AG08395 (cell line): Measurements from ENCODE around the gene ARHGEF28.

Source experiments
- DNase-seq: peaks from one replicate; pipeline ENCODE4 v3.0.0; 2012; ENCODE audit warnings: mixed read lengths, low spot score

ARHGEF28 gene

GRCh38 chr5:73906277-73906676 lies 280.3 kb downstream of the ARHGEF28 start:
- DNase-seq = no peak

- DNase-seq = no peak
These were observed 281.2 kb downstream of the ARHGEF28 start for GRCh38 chr5:73907164-73907563.

GRCh38 chr5:73908395-73908794 lies 282.4 kb downstream of the ARHGEF28 start:
- no peak for DNase-seq

GRCh38 chr5:73908846-73909245 lies 282.9 kb downstream of the ARHGEF28 start:
- DNase-seq = no peak

DNA sequence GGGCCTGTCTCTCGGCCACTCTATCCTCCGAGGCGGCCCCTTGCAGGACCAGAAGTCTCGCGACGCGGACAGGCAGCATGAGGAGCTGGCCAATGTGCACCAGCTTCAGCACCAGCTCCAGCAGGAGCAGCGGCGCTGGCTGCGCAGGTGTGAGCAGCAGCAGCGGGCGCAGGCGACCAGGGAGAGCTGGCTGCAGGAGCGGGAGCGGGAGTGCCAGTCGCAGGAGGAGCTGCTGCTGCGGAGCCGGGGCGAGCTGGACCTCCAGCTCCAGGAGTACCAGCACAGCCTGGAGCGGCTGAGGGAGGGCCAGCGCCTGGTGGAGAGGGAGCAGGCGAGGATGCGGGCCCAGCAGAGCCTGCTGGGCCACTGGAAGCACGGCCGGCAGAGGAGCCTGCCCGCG lies 283.5 kb downstream of the ARHGEF28 start:
- no peak for DNase-seq

DNA sequence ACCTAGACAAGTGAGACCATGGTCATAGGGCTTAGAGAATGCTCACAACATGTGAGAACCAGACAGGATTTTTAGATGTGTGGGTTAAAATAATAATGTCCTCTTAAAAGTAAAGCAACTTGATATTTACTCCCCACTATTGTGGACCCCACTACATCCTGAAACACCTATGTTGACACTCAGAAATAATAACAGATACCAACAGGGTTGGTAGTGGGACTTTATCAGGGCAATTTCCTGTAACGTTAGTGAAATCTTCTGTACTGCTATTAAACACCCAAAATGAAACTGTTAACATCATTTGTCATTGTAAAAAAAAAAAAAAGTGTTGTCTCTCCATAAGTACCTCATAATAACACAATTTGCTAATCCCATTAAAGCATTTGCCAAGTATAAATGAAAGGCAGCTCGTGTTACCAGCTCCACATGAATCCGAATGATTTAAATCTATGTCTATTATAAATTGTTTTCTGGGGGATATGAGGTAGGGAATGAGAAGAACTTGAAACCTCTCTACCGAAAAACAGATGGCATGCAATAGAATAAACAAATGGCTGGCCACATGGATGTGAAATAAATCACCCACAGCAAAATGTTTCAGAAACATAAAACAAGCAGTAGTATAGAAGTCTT lies 285.9 kb downstream of the ARHGEF28 start:
- no peak for DNase-seq

GRCh38 chr5:73912821-73913271 lies 286.9 kb downstream of the ARHGEF28 start:
- DNase-seq = no peak

GRCh38 chr5:73913971-73914370 lies 288.0 kb downstream of the ARHGEF28 start:
- DNase-seq = no peak

- DNase-seq = no peak
These were observed 289.3 kb downstream of the ARHGEF28 start for GRCh38 chr5:73915345-73915744.

- DNase-seq = no peak
These were observed 291.4 kb downstream of the ARHGEF28 start for GRCh38 chr5:73917433-73917832.

DNA sequence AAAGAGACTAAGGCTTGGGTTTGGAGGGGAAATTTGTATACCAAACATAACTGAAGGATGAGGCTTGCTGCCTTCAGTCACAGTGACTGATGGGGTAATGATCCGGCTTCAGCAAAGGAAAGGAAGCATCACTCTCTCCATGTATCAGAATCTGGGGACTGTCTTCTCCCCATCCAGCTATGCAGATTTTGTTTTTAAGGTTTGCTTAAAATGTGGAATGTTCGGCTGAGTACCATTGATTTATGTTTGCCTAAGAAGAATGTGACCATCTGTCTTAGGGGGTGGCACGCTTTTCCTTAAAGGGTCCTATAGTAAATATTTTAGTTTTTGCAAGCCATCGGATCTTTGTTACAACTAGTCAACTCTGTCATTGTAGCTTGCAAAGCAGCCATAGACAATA lies 291.9 kb downstream of the ARHGEF28 start:
- no peak for DNase-seq

DNA sequence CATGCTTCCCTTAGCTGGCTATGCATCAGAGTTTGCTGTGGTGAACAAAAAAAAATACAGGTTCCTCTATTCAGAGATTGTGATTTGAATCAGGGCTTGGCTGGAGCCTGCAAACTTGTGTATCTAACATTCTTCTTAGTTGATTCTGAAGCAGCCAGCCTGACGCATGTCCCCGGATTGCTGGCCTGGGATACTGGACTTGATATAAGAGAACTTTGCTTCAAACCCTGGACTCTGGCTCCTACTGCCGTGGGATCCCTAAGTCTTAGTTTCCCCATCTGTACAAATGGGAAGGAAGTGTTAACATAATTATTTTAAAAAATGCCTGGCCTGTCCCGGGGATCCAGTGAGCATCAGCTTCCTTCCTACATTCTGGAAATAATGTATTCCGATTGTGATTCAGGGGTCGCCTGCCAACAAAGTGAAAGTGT lies 292.8 kb downstream of the ARHGEF28 start:
- DNase-seq = no peak

DNA sequence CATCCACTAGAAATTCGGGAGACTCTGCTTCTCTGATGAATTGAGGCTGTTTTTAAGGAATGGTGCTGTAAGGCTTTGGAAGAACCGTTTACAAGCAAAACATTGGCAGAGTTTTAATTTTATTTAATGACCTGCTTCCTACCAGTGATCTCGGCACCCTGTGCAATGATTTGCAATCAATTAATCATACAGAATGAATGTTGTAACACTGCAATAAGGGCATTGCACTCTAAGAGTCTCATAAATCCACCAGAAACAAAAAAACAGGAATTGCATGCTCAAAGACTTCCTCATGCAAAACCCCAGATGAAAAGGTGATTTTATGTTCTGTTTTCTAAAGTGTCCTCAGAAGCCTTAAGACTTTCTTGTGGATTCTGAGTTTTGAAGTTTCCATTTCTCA lies 295.7 kb downstream of the ARHGEF28 start:
- no peak for DNase-seq

- DNase-seq = no peak
These were observed 296.2 kb downstream of the ARHGEF28 start for GRCh38 chr5:73922224-73922623.

- no peak for DNase-seq
These were observed 297.0 kb downstream of the ARHGEF28 start for GRCh38 chr5:73922875-73923557.

DNA sequence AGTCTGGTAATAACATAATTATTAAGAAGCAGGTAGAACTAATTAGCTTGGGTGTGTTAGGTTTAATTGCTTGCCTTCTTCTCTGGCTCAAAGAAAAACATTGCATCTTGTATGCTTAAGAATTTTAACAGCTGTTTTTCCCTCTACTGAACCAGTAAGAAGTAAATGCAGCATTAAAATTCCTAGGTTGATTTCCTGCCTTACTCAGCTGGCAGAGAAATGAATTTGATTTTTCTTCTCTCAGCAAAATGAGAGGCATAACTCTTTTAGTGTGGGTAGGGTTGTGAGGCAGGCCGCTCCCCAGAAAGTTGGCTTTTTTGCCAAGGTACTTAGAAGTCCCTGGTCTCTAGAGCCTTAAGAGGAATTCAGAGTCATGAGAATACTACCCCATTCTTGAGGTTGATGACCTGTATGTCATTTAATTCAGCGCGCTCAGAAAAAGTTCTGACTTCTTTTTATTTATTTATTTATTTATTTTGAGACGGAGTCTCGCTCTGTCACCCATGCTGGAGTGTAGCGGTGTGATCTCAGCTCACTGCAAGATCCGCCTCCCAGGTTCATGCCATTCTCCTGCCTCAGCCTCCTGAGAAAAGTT lies 302.6 kb downstream of the ARHGEF28 start:
- DNase-seq = no peak

GRCh38 chr5:73935719-73936118 lies 309.7 kb downstream of the ARHGEF28 start:
- no peak for DNase-seq

GRCh38 chr5:73938280-73938937 lies 312.4 kb downstream of the ARHGEF28 start:
- peak; percentile 91 for DNase-seq

GRCh38 chr5:73938938-73939320 lies 312.9 kb downstream of the ARHGEF28 start:
- DNase-seq = peak; percentile 35

GRCh38 chr5:73939557-73939956 lies 313.6 kb downstream of the ARHGEF28 start:
- no peak for DNase-seq

- DNase-seq = no peak
These were observed 314.0 kb downstream of the ARHGEF28 start for GRCh38 chr5:73940026-73940425.

GRCh38 chr5:73940801-73941200 lies 314.8 kb downstream of the ARHGEF28 start:
- no peak for DNase-seq

DNA sequence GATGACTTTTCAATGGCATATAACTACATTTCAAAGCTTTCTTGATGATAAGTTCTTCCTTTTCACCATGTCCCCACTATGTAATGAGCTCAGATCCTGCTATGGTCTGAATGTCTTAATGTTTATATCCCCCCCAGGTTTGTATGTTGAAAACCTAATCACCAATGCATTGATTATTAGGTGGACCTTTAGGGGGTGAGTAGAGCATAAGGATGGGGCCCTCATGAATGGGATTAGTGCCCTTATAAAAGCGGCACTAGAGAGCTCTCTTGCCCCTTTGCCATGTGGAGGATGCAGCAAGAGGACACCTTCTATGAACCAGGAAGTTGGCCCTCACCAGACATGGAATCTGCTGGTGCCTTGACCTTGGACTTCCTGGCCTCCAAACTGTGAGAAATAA lies 316.8 kb downstream of the ARHGEF28 start:
- no peak for DNase-seq
